WTC11 (cell line): ENCODE measurements around the gene RNASE7.

Experiments
- CREB1 ChIP-seq: sonication (generic); formaldehyde crosslinking; IDR thresholded peaks from 2 replicates; pipeline ENCODE4 v1.8.0; 2023; ENCODE audit warnings: mild to moderate bottlenecking, missing genetic modification reagents
- IRF1 ChIP-seq: sonication (generic); formaldehyde crosslinking; IDR thresholded peaks from 2 replicates; pipeline ENCODE4 v1.8.0; 2023; ENCODE audit warnings: missing genetic modification reagents
- MAX ChIP-seq: sonication (generic); formaldehyde crosslinking; IDR thresholded peaks from 2 replicates; pipeline ENCODE4 v1.8.0; 2022; ENCODE audit warnings: mild to moderate bottlenecking, missing genetic modification reagents
- NFYB ChIP-seq: sonication (generic); formaldehyde crosslinking; conservative IDR thresholded peaks from 2 replicates; pipeline ENCODE4 v1.8.0; 2022; ENCODE audit warnings: low read depth, missing genetic modification reagents
- SP1 ChIP-seq: sonication (generic); formaldehyde crosslinking; conservative IDR thresholded peaks from 2 replicates; pipeline ENCODE4 v1.8.1; 2022; ENCODE audit warnings: missing genetic modification reagents
- ZNF512 ChIP-seq: sonication (generic); formaldehyde crosslinking; IDR thresholded peaks from 2 replicates; pipeline ENCODE4 v1.8.1; 2022; ENCODE audit warnings: missing genetic modification reagents, borderline replicate concordance
- TF ChIP-seq, protein P1 (sequence below): fragments of 200-600 bp; IDR thresholded peaks from 2 replicates; pipeline ENCODE4 v1.8.0; 2022; ENCODE audit warnings: antibody characterized with exemption

- TF ChIP-seq, protein P1, sequence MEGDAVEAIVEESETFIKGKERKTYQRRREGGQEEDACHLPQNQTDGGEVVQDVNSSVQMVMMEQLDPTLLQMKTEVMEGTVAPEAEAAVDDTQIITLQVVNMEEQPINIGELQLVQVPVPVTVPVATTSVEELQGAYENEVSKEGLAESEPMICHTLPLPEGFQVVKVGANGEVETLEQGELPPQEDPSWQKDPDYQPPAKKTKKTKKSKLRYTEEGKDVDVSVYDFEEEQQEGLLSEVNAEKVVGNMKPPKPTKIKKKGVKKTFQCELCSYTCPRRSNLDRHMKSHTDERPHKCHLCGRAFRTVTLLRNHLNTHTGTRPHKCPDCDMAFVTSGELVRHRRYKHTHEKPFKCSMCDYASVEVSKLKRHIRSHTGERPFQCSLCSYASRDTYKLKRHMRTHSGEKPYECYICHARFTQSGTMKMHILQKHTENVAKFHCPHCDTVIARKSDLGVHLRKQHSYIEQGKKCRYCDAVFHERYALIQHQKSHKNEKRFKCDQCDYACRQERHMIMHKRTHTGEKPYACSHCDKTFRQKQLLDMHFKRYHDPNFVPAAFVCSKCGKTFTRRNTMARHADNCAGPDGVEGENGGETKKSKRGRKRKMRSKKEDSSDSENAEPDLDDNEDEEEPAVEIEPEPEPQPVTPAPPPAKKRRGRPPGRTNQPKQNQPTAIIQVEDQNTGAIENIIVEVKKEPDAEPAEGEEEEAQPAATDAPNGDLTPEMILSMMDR, result no peak
- TF ChIP-seq CREB1 (CRISPR knock-in tag) (no peak), MAX (CRISPR knock-in tag) (no peak), SP1 (CRISPR knock-in tag) (no peak), IRF1 (no peak), NFYB (no peak), ZNF512 (CRISPR knock-in tag) (no peak)
Measured at GRCh38 chr14:20997564-20997963, 44.6 kb upstream of the RNASE7 start.
